ENCODE measurements around the gene TRMT13.

Gene TRMT13

DNA sequence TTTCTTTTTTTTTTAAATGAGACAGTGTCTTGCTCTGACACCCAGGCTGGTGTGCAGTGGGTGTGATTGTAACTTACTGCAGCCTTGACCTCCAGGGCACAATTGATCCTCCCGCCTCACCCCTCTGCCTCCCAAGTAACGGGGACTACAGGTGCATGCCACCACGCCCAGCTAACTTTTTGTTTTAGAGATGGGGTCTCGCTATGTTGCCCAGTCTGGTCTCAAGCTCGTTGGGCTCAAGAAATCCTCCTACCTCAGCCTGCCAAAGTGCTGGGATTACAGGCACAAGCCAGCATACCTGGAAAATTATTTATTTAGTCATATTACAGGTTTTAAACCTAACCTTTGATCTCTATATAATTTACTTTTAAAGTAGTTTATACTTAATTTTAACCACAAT, 31.7 kb downstream of the TRMT13 start:
- no peak overlapping the region for H3K4me3 ChIP-seq (replicated peaks; ENCODE audit: insufficient read depth, low read length)
- TF ChIP-seq SPI1 (IDR thresholded peaks at IDR 0.05; ENCODE audit: borderline replicate concordance, low read depth) = no peak
- TF ChIP-seq, protein P1, sequence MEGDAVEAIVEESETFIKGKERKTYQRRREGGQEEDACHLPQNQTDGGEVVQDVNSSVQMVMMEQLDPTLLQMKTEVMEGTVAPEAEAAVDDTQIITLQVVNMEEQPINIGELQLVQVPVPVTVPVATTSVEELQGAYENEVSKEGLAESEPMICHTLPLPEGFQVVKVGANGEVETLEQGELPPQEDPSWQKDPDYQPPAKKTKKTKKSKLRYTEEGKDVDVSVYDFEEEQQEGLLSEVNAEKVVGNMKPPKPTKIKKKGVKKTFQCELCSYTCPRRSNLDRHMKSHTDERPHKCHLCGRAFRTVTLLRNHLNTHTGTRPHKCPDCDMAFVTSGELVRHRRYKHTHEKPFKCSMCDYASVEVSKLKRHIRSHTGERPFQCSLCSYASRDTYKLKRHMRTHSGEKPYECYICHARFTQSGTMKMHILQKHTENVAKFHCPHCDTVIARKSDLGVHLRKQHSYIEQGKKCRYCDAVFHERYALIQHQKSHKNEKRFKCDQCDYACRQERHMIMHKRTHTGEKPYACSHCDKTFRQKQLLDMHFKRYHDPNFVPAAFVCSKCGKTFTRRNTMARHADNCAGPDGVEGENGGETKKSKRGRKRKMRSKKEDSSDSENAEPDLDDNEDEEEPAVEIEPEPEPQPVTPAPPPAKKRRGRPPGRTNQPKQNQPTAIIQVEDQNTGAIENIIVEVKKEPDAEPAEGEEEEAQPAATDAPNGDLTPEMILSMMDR (IDR thresholded peaks at IDR 0.05; ENCODE audit: insufficient read depth, low read length) = no peak
- TF ChIP-seq GABPA (IDR thresholded peaks at IDR 0.05; ENCODE audit: low read depth) = no peak
- TF ChIP-seq POLR2AphosphoS5 (IDR thresholded peaks at IDR 0.05; ENCODE audit: low read depth) = no peak
- TF ChIP-seq, protein P2, sequence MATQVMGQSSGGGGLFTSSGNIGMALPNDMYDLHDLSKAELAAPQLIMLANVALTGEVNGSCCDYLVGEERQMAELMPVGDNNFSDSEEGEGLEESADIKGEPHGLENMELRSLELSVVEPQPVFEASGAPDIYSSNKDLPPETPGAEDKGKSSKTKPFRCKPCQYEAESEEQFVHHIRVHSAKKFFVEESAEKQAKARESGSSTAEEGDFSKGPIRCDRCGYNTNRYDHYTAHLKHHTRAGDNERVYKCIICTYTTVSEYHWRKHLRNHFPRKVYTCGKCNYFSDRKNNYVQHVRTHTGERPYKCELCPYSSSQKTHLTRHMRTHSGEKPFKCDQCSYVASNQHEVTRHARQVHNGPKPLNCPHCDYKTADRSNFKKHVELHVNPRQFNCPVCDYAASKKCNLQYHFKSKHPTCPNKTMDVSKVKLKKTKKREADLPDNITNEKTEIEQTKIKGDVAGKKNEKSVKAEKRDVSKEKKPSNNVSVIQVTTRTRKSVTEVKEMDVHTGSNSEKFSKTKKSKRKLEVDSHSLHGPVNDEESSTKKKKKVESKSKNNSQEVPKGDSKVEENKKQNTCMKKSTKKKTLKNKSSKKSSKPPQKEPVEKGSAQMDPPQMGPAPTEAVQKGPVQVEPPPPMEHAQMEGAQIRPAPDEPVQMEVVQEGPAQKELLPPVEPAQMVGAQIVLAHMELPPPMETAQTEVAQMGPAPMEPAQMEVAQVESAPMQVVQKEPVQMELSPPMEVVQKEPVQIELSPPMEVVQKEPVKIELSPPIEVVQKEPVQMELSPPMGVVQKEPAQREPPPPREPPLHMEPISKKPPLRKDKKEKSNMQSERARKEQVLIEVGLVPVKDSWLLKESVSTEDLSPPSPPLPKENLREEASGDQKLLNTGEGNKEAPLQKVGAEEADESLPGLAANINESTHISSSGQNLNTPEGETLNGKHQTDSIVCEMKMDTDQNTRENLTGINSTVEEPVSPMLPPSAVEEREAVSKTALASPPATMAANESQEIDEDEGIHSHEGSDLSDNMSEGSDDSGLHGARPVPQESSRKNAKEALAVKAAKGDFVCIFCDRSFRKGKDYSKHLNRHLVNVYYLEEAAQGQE (IDR thresholded peaks at IDR 0.05; ENCODE audit: insufficient replicate concordance, low read depth) = no peak
- no peak for DNase-seq (ENCODE audit: low read depth in 1 of 2, low spot score in 1 of 2)
- H3K27me3 ChIP-seq (ENCODE audit: insufficient read depth, poor library complexity, severe bottlenecking) = no peaks in the 10 kb centered on the region
- H3K27ac ChIP-seq (replicated peaks) = no peak overlapping the region

DNA sequence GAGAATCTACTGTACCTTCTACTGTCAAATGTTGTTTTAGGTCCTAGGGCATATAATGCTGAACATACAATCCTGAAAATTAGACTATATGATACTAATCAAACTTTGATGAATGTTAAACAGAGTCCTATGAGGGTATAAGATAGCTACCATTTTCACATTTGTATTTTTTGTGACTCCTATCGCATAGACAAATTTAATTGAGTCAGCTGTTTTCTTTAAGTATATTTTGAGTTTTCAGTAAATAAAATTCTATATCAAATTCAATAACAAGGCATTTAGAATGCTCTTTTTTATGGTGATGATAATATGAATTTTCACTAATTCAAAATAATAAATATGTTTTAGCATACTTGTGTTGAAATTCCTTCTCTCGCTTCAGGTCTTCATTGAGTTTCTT, 35.1 kb downstream of the TRMT13 start:
- H3K4me3 ChIP-seq (replicated peaks; ENCODE audit: insufficient read depth, low read length) = no peak overlapping the region
- no peak for DNase-seq (ENCODE audit: low read depth in 1 of 2, low spot score in 1 of 2)
- TF ChIP-seq POLR2AphosphoS5 (IDR thresholded peaks at IDR 0.05; ENCODE audit: low read depth) = no peak
- TF ChIP-seq SPI1 (IDR thresholded peaks at IDR 0.05; ENCODE audit: borderline replicate concordance, low read depth) = no peak
- TF ChIP-seq, protein P2 (IDR thresholded peaks at IDR 0.05; ENCODE audit: insufficient replicate concordance, low read depth) = no peak
- TF ChIP-seq, protein P1 (IDR thresholded peaks at IDR 0.05; ENCODE audit: insufficient read depth, low read length) = no peak
- no peak for TF ChIP-seq GABPA (IDR thresholded peaks at IDR 0.05; ENCODE audit: low read depth)
- no peak overlapping the region for H3K27ac ChIP-seq (replicated peaks)
- H3K27me3 ChIP-seq (ENCODE audit: insufficient read depth, poor library complexity, severe bottlenecking) = no peaks in the 10 kb centered on the region

DNA sequence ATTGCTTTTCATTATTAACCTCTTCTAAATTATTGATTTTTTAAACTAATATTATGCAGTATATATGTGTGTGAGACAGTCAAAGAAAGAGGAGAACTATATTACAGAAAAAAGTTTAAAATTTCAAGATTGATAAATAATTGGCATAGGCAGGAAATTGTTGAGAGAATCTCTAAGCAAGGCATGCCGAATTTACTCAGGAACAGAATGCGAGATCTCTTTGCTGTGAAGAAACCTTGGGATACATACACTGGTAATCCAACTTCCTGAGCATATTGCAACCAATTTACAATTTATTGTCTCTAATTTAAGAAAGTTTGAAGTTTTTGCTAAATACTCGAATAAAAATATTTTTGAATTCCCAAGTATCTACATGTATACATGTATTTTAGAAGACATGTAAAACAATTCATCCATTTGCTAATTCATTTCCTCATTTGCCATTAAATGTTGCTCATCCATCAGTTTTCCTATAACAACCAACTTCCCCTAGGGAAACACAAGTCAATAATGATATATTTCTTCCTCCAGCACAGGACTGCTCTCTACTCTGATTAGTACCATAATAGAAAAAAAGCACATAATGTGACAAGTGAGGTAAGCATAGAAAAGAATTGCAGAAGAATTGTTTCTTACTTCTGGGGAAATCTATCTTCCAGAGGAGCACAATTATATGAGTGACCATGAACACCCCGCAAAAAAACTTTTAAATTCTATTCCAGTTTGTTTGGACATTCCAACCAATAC, 44.5 kb downstream of the TRMT13 start:
- DNase-seq (ENCODE audit: low read depth in 1 of 2, low spot score in 1 of 2) = no peak
- H3K4me3 ChIP-seq (replicated peaks; ENCODE audit: insufficient read depth, low read length) = no peak overlapping the region
- H3K27me3 ChIP-seq (ENCODE audit: insufficient read depth, poor library complexity, severe bottlenecking) = no peaks in the 10 kb centered on the region
- TF ChIP-seq, protein P2 (IDR thresholded peaks at IDR 0.05; ENCODE audit: insufficient replicate concordance, low read depth) = no peak
- TF ChIP-seq SPI1 (IDR thresholded peaks at IDR 0.05; ENCODE audit: borderline replicate concordance, low read depth) (no peak), GABPA (IDR thresholded peaks at IDR 0.05; ENCODE audit: low read depth) (no peak), POLR2AphosphoS5 (IDR thresholded peaks at IDR 0.05; ENCODE audit: low read depth) (no peak)
- TF ChIP-seq, protein P1 (IDR thresholded peaks at IDR 0.05; ENCODE audit: insufficient read depth, low read length) = no peak
- no peak overlapping the region for H3K27ac ChIP-seq (replicated peaks)

Data from HL-60 (cell line).